GM13976 (cell line): ENCODE measurements around the gene DYNC2H1.

Experiments used
- DNase-seq: peaks from one replicate; pipeline ENCODE4 v3.0.0; 2012; ENCODE audit warnings: low spot score
- in situ Hi-C: fragments of 300-500 bp; cut with MboI; formaldehyde crosslinking; loops from one replicate; pipeline ENCODE4 v1.12.0; 2022; ENCODE audit warnings: low sequenced_read_pairs, mixed read lengths, inconsistent platforms; ENCODE audit not compliant: unreplicated experiment
- TF ChIP-seq, protein P1 (sequence below): IDR thresholded peaks from 2 replicates; pipeline ENCODE4 v1.5.1; 2012; ENCODE audit warnings: borderline replicate concordance, mild to moderate bottlenecking; ENCODE audit not compliant: insufficient read depth; ENCODE audit errors: extremely low read depth, missing control alignments, control extremely low read depth

The DYNC2H1 gene

DNA sequence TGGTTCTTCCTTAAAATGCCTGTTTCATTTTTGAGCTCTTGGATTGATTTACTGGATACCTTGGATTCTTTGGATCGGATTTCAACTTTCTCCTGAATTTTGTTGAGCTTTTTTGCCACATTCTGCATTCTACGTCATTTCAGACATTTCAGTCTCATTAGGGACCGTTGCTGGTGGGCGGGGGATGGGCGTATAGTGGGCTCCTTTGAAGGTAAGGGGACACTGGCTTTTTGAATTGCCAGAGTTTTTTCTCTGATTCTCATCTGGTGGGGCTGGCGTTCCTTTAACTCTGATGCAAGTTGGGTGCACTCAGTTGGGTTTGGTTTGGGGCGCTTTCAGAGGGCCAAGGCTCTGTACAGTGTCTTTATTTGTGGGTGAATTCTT is 216.5 kb downstream of the DYNC2H1 start:
- TF ChIP-seq, protein P1, sequence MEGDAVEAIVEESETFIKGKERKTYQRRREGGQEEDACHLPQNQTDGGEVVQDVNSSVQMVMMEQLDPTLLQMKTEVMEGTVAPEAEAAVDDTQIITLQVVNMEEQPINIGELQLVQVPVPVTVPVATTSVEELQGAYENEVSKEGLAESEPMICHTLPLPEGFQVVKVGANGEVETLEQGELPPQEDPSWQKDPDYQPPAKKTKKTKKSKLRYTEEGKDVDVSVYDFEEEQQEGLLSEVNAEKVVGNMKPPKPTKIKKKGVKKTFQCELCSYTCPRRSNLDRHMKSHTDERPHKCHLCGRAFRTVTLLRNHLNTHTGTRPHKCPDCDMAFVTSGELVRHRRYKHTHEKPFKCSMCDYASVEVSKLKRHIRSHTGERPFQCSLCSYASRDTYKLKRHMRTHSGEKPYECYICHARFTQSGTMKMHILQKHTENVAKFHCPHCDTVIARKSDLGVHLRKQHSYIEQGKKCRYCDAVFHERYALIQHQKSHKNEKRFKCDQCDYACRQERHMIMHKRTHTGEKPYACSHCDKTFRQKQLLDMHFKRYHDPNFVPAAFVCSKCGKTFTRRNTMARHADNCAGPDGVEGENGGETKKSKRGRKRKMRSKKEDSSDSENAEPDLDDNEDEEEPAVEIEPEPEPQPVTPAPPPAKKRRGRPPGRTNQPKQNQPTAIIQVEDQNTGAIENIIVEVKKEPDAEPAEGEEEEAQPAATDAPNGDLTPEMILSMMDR, result no peak
- in situ Hi-C loops, result no loop called here
- DNase-seq, result peak; percentile 1

DNA sequence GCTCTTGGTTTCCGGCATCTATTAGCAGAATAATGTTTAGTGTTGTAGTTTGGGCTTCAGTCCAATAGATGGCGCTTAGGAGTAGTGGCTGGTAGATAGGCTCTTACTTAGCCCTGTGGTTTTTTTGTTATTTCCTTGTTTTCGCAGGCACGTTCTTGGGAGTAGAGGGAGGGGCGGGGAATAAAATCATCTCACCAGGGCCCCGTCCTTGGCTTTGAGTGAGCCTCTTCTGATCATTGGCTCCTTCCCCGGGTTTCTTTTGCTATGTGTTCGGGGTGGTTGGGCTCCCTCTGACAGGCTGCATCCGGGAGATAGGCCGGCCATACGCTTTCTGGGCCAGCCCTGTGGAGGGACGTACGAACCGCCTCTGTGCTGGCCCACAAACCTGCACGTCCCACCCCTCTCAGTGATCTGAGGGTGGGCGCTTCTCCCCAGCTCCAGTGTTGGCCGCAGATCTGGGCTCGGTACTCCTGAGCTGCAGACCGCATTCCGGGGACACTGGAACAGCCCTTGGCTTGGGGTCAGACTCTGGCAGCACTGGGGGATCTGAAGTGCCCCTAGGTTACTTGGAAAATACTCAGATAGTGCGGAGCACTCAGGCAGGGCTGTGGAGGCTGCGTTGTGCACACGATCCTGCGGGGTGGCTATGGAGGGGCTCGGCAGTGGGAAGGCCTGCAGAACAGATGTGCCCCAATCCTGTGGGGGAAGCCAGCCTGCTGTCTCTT is 217.0 kb downstream of the DYNC2H1 start:
- in situ Hi-C loops, result no loop called here
- TF ChIP-seq, protein P1, result peak; percentile 70
- DNase-seq, result peak; percentile 61

- in situ Hi-C loops, result no loop called here
- TF ChIP-seq, protein P1, result no peak
- DNase-seq, result no peak
Measured at GRCh38 chr11:103327721-103328120, 218.5 kb downstream of the DYNC2H1 start.

- TF ChIP-seq, protein P1, result no peak
- in situ Hi-C loops, result no loop called here
- DNase-seq, result no peak
Measured at GRCh38 chr11:103332409-103332808, 223.2 kb downstream of the DYNC2H1 start.

DNA sequence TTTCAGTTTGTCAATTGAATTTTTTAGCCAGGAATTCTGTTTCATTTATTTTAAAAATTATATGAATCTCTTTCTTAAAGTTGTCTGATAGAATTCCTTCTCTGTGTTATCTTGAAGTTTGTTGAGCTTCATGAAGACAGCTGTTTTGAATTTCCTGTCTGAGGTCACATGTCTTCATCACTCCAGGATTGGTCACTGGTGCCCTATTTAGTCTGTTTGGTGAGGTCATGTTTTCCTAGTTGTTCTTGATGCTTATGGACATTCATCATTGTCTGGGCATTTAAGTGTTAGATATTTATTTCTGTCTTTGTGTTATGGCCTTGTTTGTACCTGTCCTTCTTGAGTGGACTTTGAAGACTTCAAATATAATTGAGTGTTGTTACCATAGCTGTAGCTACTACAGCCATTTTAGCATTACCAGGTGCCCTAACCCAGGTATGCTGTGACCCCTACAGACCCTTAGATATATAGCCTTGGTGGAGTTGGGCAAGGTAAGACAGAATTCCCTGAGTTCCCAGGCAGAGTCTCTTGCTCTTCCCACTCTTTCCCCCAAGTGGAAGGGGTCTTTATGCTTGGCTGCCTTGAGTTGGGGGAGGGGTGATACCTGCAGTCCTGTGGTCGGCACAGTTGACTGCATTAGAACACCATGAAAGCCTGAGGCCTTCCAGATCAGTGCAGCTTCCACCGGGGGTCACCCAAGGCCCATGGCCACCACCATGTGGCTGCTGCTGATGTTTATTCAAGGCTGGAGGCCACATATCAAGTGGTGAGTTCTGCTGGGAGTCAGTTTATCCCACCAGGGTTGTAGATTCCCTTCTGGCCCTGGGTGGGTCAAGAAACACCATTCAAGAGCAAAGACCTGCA is 229.6 kb downstream of the DYNC2H1 start:
- no peak for DNase-seq
- in situ Hi-C loops, result no loop called here
- TF ChIP-seq, protein P1, result no peak

- in situ Hi-C loops, result no loop called here
Measured at GRCh38 chr11:103339485-103339857, 230.2 kb downstream of the DYNC2H1 start.

More at GRCh38 chr11:103339485-103339857, 230.2 kb downstream of the DYNC2H1 start:
- DNase-seq, result no peak
- TF ChIP-seq, protein P1, result no peak
